ENCODE data around the gene TBX2.

The TBX2 gene

DNA sequence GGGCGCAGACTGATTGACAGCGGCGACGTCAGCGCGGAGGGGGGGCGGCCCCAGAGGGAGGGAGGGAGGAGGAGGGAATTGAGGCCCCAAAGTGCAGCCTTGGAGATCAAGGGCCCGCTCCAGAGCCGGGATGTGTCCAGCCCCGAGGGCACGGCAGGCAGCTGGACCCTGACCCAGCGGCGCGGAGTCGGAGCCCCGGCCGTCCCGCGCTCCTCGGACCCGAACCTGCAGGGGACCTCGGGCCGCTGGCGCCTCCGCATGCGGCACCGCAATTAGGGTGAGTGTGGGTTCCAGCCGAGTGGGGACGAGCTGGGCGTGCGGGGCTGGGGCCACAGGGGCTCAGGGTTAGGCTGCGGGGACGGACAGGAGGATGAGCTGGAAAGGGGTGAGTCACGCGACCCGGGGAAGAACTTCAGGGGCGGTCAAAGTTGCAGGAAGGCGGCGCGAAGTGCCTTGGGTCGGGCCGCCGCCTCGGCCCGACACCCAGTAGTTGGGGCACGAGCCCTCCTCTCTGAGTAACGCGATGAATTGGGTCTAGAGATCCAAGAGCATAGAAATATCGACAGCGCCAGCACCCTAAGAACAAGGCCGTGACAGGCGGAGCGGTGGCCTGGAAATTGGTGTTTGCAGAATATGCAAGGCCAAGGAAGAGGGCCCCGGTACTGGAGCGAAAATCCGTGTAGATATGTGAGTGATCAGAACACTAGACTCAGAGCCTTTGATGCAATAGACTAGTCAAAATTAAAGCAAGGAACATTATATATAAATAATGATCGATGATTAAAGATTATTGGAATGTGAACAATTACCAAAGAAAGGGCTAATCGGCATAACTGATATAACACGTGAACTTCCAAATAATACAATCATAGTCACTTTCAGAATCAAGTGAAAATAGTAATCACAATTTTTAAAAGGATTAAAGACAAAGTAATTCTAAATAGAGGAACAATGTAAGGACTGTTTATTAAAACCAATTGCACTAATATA, 53.0 kb downstream of the TBX2 start, which contains the start of gene TBX4:
TSS of gene TBX4 (plus strand) at position 122 of the 990 bp plus-strand sequence. CDS start 4,069 bp downstream, outside the sequence.
- no peak for DNase-seq (ENCODE audit: low read depth in 3 of 3, low spot score in 1 of 3)

DNA sequence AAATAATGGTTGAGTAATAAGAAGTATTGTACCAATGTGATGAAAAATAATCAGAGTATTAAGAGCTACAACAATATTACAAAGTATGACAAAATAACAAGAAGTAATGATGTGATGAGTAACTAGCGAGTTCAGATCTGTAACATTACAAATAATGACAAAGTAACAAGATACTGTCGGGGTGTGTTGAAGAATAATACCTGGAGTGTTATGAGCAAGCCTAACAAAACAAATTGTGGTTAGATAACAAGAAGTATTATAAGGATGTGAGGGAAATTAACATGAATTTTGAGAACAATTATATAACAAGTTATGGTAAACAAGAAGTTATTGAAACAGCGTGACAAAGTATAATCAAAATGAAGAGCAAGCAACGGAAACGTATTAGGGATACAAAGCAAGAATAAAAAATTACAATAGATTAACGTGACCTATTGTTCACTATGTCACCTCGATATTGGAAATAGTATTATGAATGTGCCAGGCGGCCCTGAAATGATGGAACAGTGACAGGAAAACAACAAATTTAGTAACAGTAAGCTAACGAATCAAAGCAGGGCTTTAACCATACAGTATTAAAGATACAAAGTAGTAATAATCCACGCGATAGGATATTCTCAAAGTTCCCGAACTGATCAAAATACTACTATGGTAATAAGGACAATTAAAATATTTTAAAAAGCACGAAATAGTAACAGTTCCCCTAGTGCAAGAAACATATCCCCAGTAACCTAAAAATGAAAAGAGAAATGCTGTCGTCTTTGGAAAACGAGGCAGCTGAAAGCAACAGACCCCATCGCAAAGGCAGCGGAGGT, 54.1 kb downstream of the TBX2 start:
- DNase-seq (ENCODE audit: low read depth in 3 of 3, low spot score in 1 of 3): no peak

DNA sequence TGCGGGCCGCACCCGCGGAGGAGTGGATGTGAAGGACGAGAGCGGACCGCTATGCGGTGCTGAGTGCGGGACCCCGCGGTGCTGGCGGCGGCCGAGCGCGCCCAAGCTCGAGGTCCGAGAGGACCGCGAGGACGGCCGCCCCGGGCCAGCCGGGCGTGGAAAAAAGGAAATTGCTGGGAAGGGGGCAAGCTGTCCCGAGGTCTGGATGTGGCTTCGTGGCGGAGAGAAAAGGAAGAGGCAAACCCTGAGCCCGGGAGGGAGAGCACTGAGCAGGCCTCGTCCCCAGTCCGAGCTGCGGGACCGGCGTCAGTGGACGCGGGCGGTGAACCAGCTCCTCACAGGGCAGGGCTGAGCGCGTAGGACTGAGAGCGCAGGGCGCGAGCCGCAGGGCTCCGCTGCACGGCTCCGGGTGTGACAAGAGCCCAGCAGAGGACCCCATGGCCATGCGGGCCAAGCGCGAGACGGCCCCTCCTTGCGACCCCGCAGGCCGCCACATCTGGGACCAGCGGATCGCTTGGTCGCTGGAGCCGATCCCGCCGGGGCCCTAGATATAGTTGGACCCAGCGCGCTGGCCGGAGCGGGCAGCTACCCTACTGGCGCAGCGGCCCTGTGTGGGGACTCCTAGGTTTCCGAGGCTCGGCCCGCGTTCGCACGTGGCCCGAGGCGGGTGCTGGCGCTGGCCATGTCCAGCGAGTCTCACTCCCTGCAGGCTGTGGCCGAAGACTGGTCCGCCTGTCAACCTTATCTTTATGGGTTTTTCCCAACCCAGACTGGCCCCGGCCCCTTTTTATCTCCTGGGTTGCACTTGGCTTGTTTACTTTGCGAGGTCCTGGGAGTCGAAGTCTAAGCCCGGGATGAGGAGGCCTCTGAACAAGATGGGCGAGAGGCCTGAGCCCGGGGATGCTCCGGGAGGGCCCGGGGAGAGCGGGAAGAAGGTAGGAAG, 55.0 kb downstream of the TBX2 start:
- no peak for DNase-seq (ENCODE audit: low read depth in 3 of 3, low spot score in 1 of 3)

DNA sequence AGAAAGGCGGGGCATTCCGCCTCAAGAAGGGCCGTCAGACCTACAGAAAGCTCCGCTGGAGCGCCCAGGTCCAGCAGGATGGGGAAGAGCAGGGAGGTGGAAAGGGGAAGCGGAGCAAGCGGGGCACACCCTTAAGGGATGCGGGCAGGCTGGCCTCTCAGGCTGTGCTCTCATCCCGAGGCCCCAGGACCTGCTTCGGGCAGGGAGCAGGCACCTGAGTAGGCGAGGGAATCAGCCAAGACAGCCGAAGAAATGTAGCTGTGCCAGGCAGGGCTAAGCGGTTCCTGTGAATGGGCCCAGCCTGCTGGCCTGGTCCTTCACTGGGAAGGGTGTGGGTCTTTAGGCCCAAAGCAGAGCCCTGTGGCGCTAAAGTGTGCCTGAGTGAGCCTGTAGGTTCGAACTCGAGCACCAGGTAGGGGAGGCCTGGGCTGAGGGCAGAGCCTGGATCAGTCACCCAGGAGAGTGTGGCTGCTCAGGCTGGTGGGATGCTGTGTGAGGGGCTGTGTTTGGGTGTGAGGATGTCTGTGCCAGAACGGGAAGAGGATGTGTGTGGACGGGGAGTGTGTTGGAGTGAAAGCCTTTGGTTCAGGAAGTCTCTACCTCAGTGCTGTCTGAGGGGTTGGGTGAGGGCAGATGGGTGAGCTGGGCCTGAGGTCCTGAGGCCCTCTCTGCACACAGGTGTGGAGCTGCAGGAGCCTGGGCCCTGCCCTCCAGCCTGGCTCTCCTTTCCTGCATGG, 55.8 kb downstream of the TBX2 start:
- no peak for DNase-seq (ENCODE audit: low read depth in 3 of 3, low spot score in 1 of 3)

DNA sequence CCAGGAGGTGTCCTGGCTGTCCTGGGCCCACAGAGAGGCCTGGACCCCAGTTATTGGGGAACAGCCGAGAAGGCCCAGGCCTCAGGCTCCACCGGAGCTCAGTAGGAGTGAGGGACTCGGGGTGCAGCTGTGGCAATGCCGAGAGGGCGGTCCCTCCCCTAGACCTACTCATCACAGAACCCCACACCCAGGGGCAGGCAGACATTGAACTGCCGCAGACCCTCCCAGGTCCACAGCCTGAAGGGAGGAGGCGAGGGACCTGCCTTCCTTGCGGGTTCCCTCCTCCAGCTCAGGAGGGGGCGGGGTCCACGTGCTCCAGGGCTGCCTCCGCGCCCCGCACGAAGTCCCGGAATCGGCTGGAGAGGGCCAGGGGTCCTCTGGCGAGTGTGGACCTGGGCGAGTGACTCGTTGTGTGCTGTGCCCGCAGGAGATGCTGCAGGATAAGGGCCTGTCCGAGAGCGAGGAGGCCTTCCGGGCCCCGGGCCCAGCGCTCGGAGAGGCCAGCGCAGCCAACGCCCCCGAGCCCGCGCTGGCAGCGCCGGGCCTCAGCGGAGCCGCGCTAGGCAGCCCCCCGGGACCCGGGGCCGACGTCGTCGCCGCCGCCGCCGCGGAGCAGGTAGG, 56.5 kb downstream of the TBX2 start:
- no peak for DNase-seq (ENCODE audit: low read depth in 3 of 3, low spot score in 1 of 3)

DNA sequence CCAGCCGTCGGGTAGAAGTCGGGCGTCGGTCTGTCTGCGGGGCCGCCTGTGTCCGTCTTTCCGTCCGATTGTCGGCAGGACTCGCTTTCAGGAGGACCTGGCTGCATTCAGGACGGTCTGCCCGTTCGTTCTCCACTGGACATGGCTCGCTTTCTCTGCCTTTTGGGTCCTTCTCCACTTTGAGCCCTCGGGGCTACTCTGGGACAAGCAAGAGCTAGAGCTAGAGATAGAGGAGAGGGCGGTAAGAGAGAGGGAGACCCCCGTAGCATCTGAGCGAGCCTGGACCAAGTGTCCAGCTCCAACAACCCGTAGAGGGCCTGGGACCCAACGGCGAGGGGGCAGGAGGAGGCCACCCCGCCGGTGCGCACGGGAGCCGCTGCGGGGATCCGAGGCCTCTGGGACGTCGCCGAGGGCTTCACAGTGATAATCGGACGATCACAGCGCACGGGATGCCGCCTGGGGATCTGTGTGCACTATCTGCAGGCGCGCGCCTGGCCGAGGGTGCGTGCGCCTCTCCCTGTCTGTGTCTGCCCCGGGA, 57.1 kb downstream of the TBX2 start:
- DNase-seq (ENCODE audit: low read depth in 3 of 3, low spot score in 1 of 3): no peak

DNA sequence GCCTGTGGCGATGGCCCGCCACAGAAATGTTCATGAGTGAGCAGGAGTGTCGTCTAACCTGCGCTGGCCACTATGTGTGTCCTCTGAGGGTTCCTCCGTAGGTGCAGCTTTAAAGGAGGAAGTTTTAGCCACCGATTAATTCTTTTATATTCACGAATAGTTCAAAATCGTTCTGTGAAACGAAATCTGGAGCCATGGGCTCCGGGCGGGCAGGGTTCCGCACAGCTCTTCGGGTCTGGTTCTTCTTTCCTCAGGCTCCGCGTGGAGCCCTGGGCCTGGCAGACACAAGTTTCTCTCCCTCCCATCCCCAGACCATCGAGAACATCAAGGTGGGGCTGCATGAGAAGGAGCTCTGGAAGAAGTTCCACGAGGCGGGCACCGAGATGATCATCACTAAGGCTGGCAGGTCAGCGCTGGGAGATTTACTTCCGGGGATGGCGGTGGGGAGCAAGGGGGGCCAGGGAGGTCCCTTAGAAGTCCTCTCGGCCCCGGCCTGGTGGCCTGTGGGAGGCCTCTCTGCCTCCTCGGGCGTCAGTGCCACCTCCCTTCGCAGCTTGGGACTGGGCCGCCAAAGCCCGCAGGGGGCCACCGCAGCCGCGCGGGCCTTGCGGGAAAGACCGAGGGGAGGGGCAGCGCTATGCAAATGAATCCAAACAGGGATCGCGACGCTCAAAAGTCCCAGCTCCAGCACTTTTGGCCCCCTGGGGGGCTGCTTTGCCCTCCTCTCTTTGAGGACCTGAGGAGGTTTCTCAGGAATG, 57.8 kb downstream of the TBX2 start:
- no peak for DNase-seq (ENCODE audit: low read depth in 3 of 3, low spot score in 1 of 3)

DNA sequence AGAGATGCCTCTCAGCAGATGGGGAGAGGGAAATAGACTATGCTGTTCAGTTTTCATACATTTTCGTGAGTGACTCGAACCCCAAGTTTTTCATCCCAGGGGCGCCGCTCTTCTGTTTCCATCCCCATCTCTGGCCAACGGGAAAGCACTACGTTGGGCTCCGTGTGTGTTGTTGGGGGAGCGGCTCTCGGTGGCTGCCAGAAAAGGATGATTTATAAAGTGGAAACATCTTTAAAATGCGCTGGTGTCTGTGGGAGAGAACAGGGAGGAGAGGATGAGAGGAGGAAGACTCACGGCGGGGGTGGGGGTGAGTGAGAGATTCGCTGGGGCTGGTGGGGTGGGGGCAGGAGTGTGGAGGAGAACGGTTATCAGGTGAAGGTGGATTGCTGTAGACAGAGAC, 58.4 kb downstream of the TBX2 start:
- DNase-seq (ENCODE audit: low read depth in 3 of 3, low spot score in 1 of 3): no peak

DNA sequence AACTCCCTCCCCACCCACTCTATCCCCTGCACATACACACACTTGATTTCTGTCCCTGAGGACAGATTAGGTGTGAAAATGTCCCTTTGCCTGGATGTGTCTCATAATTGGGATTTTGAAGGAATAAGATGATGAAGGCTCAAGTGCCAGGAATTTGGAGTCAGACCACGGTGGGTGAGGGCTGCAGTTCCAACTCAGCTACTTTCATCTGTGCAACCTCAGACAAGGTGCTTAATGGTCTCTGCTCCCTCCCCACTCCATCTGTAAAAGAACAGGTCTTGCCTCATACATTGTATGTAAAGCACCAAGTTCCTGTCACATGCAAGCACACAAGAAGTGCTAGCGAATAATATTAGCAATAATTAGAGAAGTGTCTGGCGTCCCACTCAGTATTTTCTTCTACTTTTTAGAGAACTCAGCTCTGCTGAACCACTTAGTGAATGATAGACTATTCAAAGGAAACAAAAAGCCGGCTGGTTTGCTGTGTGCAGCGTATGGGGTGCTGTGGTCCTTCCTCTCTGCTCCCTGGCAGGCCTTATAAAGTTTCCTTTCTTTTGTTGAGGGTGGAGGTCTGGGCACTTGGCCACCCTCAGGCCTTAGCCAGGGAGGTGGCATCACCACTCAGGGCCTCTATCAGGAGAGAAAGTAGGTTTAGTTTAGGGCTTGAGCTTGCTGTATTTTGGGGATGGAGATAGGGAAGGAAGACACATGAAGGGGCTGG, 58.9 kb downstream of the TBX2 start:
- DNase-seq (ENCODE audit: low read depth in 3 of 3, low spot score in 1 of 3): no peak

Data from stimulated activated CD4-positive, alpha-beta T cell treated with anti-CD3 and anti-CD28 coated beads, TNF-alpha, amount 100 ng/mL, for 1 hour (primary cell).